K562 (cell line): Measurements from ENCODE around the gene SDHAF3. TPM values are rescaled to one million over a fixed set of nuclear protein-coding genes. Genes with fewer than 3 reads are reported as not detected.

ENCODE experiments used
- ATAC-seq: fragments of 200-7000 bp; cut with Tn5 transposase; 3 replicates; pipeline ENCODE4 v1.9.1; 2020; ENCODE audit warnings: moderate library complexity
- BruUV-seq: library from RNA; stranded (reverse); fragments of 400-500 nt; replicated peaks from 2 replicates; lab custom pipeline; 2021; lab: Mats Ljungman, UMichigan
- CTCF ChIA-PET: fragments of 300-600 bp; formaldehyde crosslinking; extraction: SDS; loops from one replicate; lab custom pipeline; 2021; ENCODE audit warnings: low intra/inter-chr PET ratio; lab: Yijun Ruan, JAX
- POLR2A ChIA-PET: fragments of 300-600, 350-650 bp; sonication (Branson Sonifier 250); formaldehyde crosslinking; extraction: SDS; loops from one replicate; lab custom pipeline; 2021; ENCODE audit warnings: antibody characterized with exemption, inconsistent platforms; lab: Yijun Ruan, JAX
- DNase-seq, 4 experiments: peaks; one replicate each; pipeline versions ENCODE4 v3.0.0 to v3.0.0-alpha.2; 2011 to 2018; ENCODE audit warnings: low spot score in 3 of 4, mixed read lengths in 3 of 4; ENCODE audit errors: extremely low read depth in 1 of 4
- FAIRE-seq: peaks from 2 replicates; lab custom pipeline; 2011; peaks lifted over from hg19 to GRCh38; lab: Jason Lieb, UNC
- H2AFZ ChIP-seq: 2 replicates; pipeline ENCODE4 v1.6.0; 2011; ENCODE audit warnings: low read depth, low read length, control low read depth, inconsistent platforms
- H3K27ac ChIP-seq: fragments of 200-600 bp; 3 replicates; pipeline ENCODE4 v1.8.0; 2011; ENCODE audit warnings: low read depth, mild to moderate bottlenecking, control low read depth, inconsistent platforms, low read length, moderate library complexity, mixed read lengths; ENCODE audit errors: extremely low read depth
- H3K27me3 ChIP-seq, 2 experiments: fragments of 300-600 bp in 1 of 2; 2 replicates in 1 of 2; 3 replicates in 1 of 2; pipeline versions ENCODE4 v1.6.0 to v1.8.0; 2011; ENCODE audit warnings: inconsistent platforms in 2 of 2, low read length in 2 of 2, mild to moderate bottlenecking in 1 of 2, mixed read lengths in 1 of 2, moderate library complexity in 1 of 2; ENCODE audit not compliant: control insufficient read depth in 2 of 2, insufficient read depth in 2 of 2
- H3K36me3 ChIP-seq: fragments of 300-600 bp; 3 replicates; pipeline ENCODE4 v1.8.0; 2011; ENCODE audit warnings: mild to moderate bottlenecking, low read length, inconsistent platforms; ENCODE audit not compliant: control insufficient read depth, insufficient read depth
- H3K4me1 ChIP-seq, 2 experiments: fragments of 200-600 bp in 1 of 2; replicated peaks in 1 of 2; 2 replicates in 1 of 2; 3 replicates in 1 of 2; pipeline versions ENCODE4 v1.5.1 to v1.8.0; 2011; ENCODE audit warnings: inconsistent platforms in 2 of 2, low read length in 2 of 2, mild to moderate bottlenecking in 1 of 2, mixed read lengths in 1 of 2, moderate library complexity in 1 of 2; ENCODE audit not compliant: control insufficient read depth in 2 of 2, insufficient read depth in 2 of 2
- H3K4me2 ChIP-seq: 2 replicates; pipeline ENCODE4 v1.6.1; 2011; ENCODE audit warnings: low read length, control low read depth, inconsistent platforms, mixed read lengths; ENCODE audit not compliant: insufficient read depth
- H3K4me3 ChIP-seq: fragments of 200-600 bp; sonication (generic), shearing (Covaris generic); 2 replicates; pipeline ENCODE4 v1.5.1; 2016; ENCODE audit warnings: control low read depth, inconsistent platforms
- H3K79me2 ChIP-seq: fragments of 200-600 bp; 3 replicates; pipeline ENCODE4 v1.8.0; 2011; ENCODE audit warnings: low read length, inconsistent platforms; ENCODE audit not compliant: control insufficient read depth, insufficient read depth
- H3K9ac ChIP-seq, 2 experiments: 2 replicates each; pipeline versions ENCODE4 v1.6.0 to v1.6.1; 2011; ENCODE audit warnings: low read depth in 2 of 2, low read length in 2 of 2, control low read depth in 1 of 2, inconsistent platforms in 1 of 2, mild to moderate bottlenecking in 1 of 2, mixed read lengths in 1 of 2; ENCODE audit not compliant: insufficient read depth in 1 of 2
- H3K9me1 ChIP-seq: one replicate; pipeline ENCODE4 v1.6.0; 2011; ENCODE audit warnings: inconsistent platforms, mild to moderate bottlenecking, low read length, moderate library complexity; ENCODE audit not compliant: control insufficient read depth, insufficient read depth
- H3K9me3 ChIP-seq: replicated peaks from 2 replicates; pipeline ENCODE4 v1.5.1; 2011; ENCODE audit warnings: low read depth, low read length, inconsistent platforms; ENCODE audit not compliant: control insufficient read depth, insufficient read depth
- H4K20me1 ChIP-seq: replicated peaks from 2 replicates; pipeline ENCODE4 v1.6.1; 2011; ENCODE audit warnings: low read length, inconsistent platforms, mixed read lengths; ENCODE audit not compliant: control insufficient read depth, insufficient read depth
- GTF2F1 ChIP-seq: IDR thresholded peaks from 2 replicates; pipeline ENCODE4 v1.6.1; 2011; ENCODE audit warnings: low read depth, low read length, improper control_type of control experiment
- MAFK ChIP-seq: IDR thresholded peaks from 2 replicates; pipeline ENCODE4 v1.6.1; 2011; ENCODE audit warnings: low read length, improper control_type of control experiment
- NFIX ChIP-seq: fragments of 250-450 bp; sonication (Bioruptor Pico); IDR thresholded peaks from 2 replicates; pipeline ENCODE4 v1.4.0; 2020; ENCODE audit warnings: low read depth, mild to moderate bottlenecking, moderate library complexity
- NFXL1 ChIP-seq: fragments of 450-650 bp; formaldehyde crosslinking; IDR thresholded peaks from 2 replicates; pipeline ENCODE4 v1.4.0; 2021; ENCODE audit warnings: mild to moderate bottlenecking
- PCBP1 ChIP-seq: fragments of 200-400 bp; formaldehyde crosslinking; IDR thresholded peaks from 2 replicates; pipeline ENCODE4 v1.6.1; 2018; ENCODE audit warnings: mild to moderate bottlenecking, low read depth, low read length; ENCODE audit not compliant: poor library complexity, severe bottlenecking
- PHF20 ChIP-seq: fragments of 450-650 bp; IDR thresholded peaks from 2 replicates; pipeline ENCODE4 v1.6.1; 2018; ENCODE audit not compliant: partially characterized antibody
- RBM17 ChIP-seq: fragments of 200-400 bp; formaldehyde crosslinking; IDR thresholded peaks from 2 replicates; pipeline ENCODE4 v1.6.1; 2017; ENCODE audit warnings: low read depth, mild to moderate bottlenecking, low read length, borderline replicate concordance
- RUNX1 ChIP-seq: sonication (generic); IDR thresholded peaks from 2 replicates; pipeline ENCODE4 v1.6.1; 2016; ENCODE audit warnings: antibody characterized with exemption, low read depth
- SRSF1 ChIP-seq: fragments of 200-400 bp; formaldehyde crosslinking; IDR thresholded peaks from 2 replicates; pipeline ENCODE4 v1.6.1; 2017; ENCODE audit warnings: mild to moderate bottlenecking, low read depth, low read length, moderate library complexity
- TAF15 ChIP-seq: fragments of 200-400 bp; formaldehyde crosslinking; IDR thresholded peaks from 2 replicates; pipeline ENCODE4 v1.6.1; 2017; ENCODE audit warnings: mild to moderate bottlenecking, low read depth, low read length, moderate library complexity
- TCF7 ChIP-seq: sonication (generic); IDR thresholded peaks from 2 replicates; pipeline ENCODE4 v1.6.1; 2016; ENCODE audit warnings: antibody characterized with exemption, borderline replicate concordance
- TCF7L2 ChIP-seq: fragments of 150-350 bp; IDR thresholded peaks from 2 replicates; pipeline ENCODE4 v1.6.1; 2016; ENCODE audit warnings: low read depth, mild to moderate bottlenecking, low read length, moderate library complexity
- ZNF311 ChIP-seq: fragments of 250-450 bp; sonication (Bioruptor Pico); IDR thresholded peaks from 2 replicates; pipeline ENCODE4 v1.4.0; 2020; ENCODE audit warnings: mild to moderate bottlenecking, moderate library complexity
- ZSCAN29 ChIP-seq: fragments of 450-650 bp; IDR thresholded peaks from 2 replicates; pipeline ENCODE4 v1.6.1; 2017
- whole genome bisulfite sequencing: fragments of 100-300 bp; shearing (Covaris generic); methylation state at CpG from one replicate; pipeline ENCODE4 v1.1.6; 2016; ENCODE audit warnings: low coverage, mixed read lengths; ENCODE audit not compliant: insufficient coverage; ENCODE audit errors: missing lambda C conversion rate; 5-methylcytosine and 5-hydroxymethylcytosine counted together
- in situ Hi-C: fragments of 300-500 bp; cut with MboI; formaldehyde crosslinking; loops from 4 replicates; pipeline ENCODE4 v1.15.0; 2018; ENCODE audit warnings: inconsistent platforms, mixed read lengths
- intact Hi-C: fragments of 100-400 bp; cut with micrococcal nuclease; formaldehyde crosslinking; loops from 2 replicates; pipeline ENCODE4 v1.14.2; 2022
- polyA plus RNA-seq, 8 experiments: library from polyadenylated mRNA; depleted of rRNA in 4 of 8; stranded (reverse) in 5 of 8; unstranded in 3 of 8; fragments of >200 nt; fragmentation: Nextera tagmentation in 2 of 8; fragmentation: Illumina TruSeq in 1 of 8; extraction: Ambion mirVana in 2 of 8; extraction: Trizol in 1 of 8; gene quantifications; 2 replicates each; pipeline versions ENCODE4 v1.2.1 to v1.2.3, GENCODE V29; 2011 to 2014; ENCODE audit warnings: inconsistent platforms in 1 of 8, missing spikeins in 1 of 8
- total RNA-seq, 7 experiments: library from RNA; depleted of rRNA in 6 of 7; stranded (reverse); fragments of >200 nt in 6 of 7; fragmentation: Illumina TruSeq in 2 of 7; extraction: Trizol in 2 of 7; gene quantifications; 2 replicates each; pipeline versions ENCODE4 v1.2.1 to v1.2.3, GENCODE V29; 2011 to 2021; ENCODE audit warnings: low replicate concordance in 1 of 7
- TF ChIP-seq, protein P1 (sequence below): IDR thresholded peaks from 2 replicates; pipeline ENCODE4 v1.6.1; 2014; ENCODE audit warnings: antibody characterized with exemption

Gene SDHAF3
- total and polyA plus RNA-seq, 9 of the 15 experiments (the other 6 are each of a cell fraction or from before 2014, with no cell fraction given): 51.5 to 403 (median 145) TPM

- intact Hi-C loops: no loop called here
- no peak overlapping the region for H3K9ac ChIP-seq
- FAIRE-seq (no peak), ATAC-seq (no peak), DNase-seq (no peak)
- ChIA-PET POLR2A (no interaction called here), CTCF (no interaction called here)
- TF ChIP-seq MAFK (no peak), RBM17 (no peak)
- no peaks in the 10 kb centered on the region for H4K20me1 ChIP-seq
- no peaks in the 10 kb centered on the region for H3K36me3 ChIP-seq
- H2AFZ ChIP-seq: no peak overlapping the region
- no peaks in the 10 kb centered on the region for H3K9me3 ChIP-seq
- 0 out of 5 replicates have a peak, but pooled peaks cover 0 to 6% of the 10 kb centered on the region in 2 experiments for H3K27me3 ChIP-seq
- in situ Hi-C loops: no loop called here
- no peaks in the 10 kb centered on the region for H3K9me1 ChIP-seq
- no peak overlapping the region for H3K27ac ChIP-seq
- no TSS peak for BruUV-seq
- no peaks in the 10 kb centered on the region; a peak in 1 of 5 replicates for H3K4me1 ChIP-seq
- no peak overlapping the region for H3K4me3 ChIP-seq
- WGBS: 1% methylated on average over 4 of the region's 4 CpGs
- H3K79me2 ChIP-seq: no peaks in the 10 kb centered on the region
- no peak overlapping the region for H3K4me2 ChIP-seq
Observed at GRCh38 chr7:97079300-97079699, 38.2 kb upstream of the SDHAF3 start.

- in situ Hi-C loops (no loop called here), intact Hi-C loops (no loop called here)
- POLR2A ChIA-PET: no interaction called here
- no peak overlapping the region for H3K4me2 ChIP-seq
- H3K27me3 ChIP-seq: no peaks in the 10 kb centered on the region
- CTCF ChIA-PET: no interaction called here
- H3K79me2 ChIP-seq: no peaks in the 10 kb centered on the region
- BruUV-seq: no TSS peak
- no peaks in the 10 kb centered on the region for H3K9me1 ChIP-seq
- no peak overlapping the region for H2AFZ ChIP-seq
- no peak for ATAC-seq
- no peaks in the 10 kb centered on the region for H3K9me3 ChIP-seq
- H3K4me3 ChIP-seq: no peak overlapping the region
- FAIRE-seq: no peak
- H3K36me3 ChIP-seq: no peaks in the 10 kb centered on the region
- H3K9ac ChIP-seq: no peak overlapping the region
- WGBS: 0% methylated on average over 3 of the region's 3 CpGs
- H3K27ac ChIP-seq: no peak overlapping the region
- no peak for DNase-seq
- H4K20me1 ChIP-seq: no peaks in the 10 kb centered on the region
- no peaks in the 10 kb centered on the region for H3K4me1 ChIP-seq
- TF ChIP-seq SRSF1: no peak
- TF ChIP-seq ZNF311 (CRISPR knock-in tag): no peak
- no peak for TF ChIP-seq ZSCAN29
- TF ChIP-seq TCF7L2: no peak
- TF ChIP-seq PCBP1: no peak
- no peak for TF ChIP-seq TCF7
- no peak for TF ChIP-seq PHF20
- no peak for TF ChIP-seq RUNX1
- TF ChIP-seq, protein P1, sequence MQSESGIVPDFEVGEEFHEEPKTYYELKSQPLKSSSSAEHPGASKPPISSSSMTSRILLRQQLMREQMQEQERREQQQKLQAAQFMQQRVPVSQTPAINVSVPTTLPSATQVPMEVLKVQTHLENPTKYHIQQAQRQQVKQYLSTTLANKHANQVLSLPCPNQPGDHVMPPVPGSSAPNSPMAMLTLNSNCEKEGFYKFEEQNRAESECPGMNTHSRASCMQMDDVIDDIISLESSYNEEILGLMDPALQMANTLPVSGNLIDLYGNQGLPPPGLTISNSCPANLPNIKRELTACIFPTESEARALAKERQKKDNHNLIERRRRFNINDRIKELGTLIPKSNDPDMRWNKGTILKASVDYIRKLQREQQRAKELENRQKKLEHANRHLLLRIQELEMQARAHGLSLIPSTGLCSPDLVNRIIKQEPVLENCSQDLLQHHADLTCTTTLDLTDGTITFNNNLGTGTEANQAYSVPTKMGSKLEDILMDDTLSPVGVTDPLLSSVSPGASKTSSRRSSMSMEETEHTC: no peak
- no peak for TF ChIP-seq GTF2F1
- no peak for TF ChIP-seq NFIX
- TF ChIP-seq NFXL1: no peak
- no peak for TF ChIP-seq TAF15
Observed at GRCh38 chr7:97081521-97082300, 35.8 kb upstream of the SDHAF3 start.
